Gastrocnemius medialis (tissue), 4 donors: ENCODE measurements around the gene CCDC78.

Experiments used
- POLR2A ChIP-seq, 2 donors: fragments of 450-650 bp; IDR thresholded peaks; one replicate each; pipeline ENCODE4 v1.6.1; 2017; ENCODE audit warnings: antibody characterized with exemption in 2 of 2, mild to moderate bottlenecking in 2 of 2, moderate library complexity in 2 of 2
- TF ChIP-seq, protein P1 (sequence below), 5 experiments: fragments of 450-650 bp in 3 of 5; fragments of 200-600 bp in 2 of 5; sonication (generic) in 2 of 5; IDR thresholded peaks in 4 of 5; conservative IDR thresholded peaks in 1 of 5; 1 replicate in 4 of 5; 2 replicates in 1 of 5; pipeline ENCODE4 v1.5.1; 2016 to 2019; ENCODE audit warnings: antibody characterized with exemption in 5 of 5, mild to moderate bottlenecking in 3 of 5, moderate library complexity in 3 of 5

DNA sequence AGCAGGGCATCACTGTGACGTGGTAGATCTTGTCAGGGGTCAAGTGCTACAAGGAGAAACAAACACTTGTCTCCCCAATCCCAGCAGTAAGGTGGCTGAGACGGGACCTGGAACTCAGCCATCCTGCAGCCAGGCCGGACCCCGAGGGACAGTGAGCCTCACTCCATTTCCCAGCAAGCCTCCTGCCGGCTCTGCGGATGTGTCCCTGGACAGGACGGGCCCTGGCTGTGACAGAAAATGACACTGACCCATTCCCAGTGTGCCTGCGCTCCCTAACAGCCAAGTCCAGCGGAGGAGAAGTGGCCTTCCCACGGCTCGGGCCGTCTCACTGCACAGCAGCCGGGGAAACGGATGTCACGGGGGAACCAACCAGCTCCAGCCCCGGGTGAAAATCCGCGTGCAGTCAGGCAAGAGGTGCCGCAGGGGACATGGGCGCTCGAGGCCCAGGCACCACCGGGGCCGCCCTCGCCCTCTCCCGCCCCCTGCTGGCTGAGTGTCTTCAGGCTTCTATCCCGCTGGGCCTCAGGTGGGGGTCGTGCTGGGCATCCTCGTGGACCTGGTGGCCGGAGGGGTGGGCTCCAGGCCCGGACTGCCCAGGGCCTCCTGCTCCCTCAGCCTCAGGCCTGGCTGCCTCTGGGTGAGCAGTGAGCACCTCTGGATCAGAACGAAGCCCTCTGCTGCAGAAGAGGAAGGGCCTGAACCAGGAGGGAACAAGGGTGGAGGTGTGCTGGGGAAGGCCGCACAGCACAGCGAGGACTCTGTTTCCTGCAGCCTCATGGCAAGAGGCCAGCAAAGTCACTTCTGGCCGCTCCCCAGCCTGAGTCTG lies 7.4 kb upstream of the CCDC78 start:
- TF ChIP-seq, protein P1, sequence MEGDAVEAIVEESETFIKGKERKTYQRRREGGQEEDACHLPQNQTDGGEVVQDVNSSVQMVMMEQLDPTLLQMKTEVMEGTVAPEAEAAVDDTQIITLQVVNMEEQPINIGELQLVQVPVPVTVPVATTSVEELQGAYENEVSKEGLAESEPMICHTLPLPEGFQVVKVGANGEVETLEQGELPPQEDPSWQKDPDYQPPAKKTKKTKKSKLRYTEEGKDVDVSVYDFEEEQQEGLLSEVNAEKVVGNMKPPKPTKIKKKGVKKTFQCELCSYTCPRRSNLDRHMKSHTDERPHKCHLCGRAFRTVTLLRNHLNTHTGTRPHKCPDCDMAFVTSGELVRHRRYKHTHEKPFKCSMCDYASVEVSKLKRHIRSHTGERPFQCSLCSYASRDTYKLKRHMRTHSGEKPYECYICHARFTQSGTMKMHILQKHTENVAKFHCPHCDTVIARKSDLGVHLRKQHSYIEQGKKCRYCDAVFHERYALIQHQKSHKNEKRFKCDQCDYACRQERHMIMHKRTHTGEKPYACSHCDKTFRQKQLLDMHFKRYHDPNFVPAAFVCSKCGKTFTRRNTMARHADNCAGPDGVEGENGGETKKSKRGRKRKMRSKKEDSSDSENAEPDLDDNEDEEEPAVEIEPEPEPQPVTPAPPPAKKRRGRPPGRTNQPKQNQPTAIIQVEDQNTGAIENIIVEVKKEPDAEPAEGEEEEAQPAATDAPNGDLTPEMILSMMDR (IDR thresholded peaks at IDR 0.05 in 4 of 5, conservative IDR thresholded peaks at IDR 0.05 in 1 of 5), result no peak
- TF ChIP-seq POLR2A (IDR thresholded peaks at IDR 0.05), result no peak
